GM20000 (cell line): ENCODE measurements around the gene CCER1.
"Not testable (repeated sequence)": the region's sequence is repeated elsewhere in the genome, so short reads cannot be mapped to it uniquely, and the experiment has no call there.

Source experiments
- DNase-seq: peaks from one replicate; pipeline ENCODE4 v3.0.0; 2012; ENCODE audit warnings: low spot score
- TF ChIP-seq, protein P1 (sequence below): IDR thresholded peaks from 2 replicates; pipeline ENCODE4 v1.5.1; 2012; ENCODE audit warnings: mild to moderate bottlenecking, control low read depth; ENCODE audit errors: extremely low read depth, missing control alignments

Gene CCER1

DNA sequence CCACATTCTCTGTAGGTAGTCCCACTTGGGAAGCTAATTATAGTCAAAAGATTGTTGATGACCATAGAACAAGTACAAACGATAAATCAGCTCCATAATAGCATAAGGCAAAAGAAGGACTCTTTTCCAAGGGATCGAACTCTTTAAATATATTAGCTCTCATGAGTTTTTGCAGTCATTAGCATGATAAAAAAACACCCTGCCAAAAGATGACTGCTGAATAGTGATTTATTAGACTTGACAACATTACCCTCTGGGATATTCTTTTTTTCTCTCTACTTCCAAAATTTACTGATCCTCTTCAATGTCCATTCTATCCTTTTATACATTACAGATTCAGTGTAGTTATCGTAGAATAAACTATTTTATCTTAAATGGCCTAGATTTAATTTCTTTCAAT is 35.6 kb upstream of the CCER1 start:
- no peak for DNase-seq
- TF ChIP-seq, protein P1, sequence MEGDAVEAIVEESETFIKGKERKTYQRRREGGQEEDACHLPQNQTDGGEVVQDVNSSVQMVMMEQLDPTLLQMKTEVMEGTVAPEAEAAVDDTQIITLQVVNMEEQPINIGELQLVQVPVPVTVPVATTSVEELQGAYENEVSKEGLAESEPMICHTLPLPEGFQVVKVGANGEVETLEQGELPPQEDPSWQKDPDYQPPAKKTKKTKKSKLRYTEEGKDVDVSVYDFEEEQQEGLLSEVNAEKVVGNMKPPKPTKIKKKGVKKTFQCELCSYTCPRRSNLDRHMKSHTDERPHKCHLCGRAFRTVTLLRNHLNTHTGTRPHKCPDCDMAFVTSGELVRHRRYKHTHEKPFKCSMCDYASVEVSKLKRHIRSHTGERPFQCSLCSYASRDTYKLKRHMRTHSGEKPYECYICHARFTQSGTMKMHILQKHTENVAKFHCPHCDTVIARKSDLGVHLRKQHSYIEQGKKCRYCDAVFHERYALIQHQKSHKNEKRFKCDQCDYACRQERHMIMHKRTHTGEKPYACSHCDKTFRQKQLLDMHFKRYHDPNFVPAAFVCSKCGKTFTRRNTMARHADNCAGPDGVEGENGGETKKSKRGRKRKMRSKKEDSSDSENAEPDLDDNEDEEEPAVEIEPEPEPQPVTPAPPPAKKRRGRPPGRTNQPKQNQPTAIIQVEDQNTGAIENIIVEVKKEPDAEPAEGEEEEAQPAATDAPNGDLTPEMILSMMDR, result no peak

DNA sequence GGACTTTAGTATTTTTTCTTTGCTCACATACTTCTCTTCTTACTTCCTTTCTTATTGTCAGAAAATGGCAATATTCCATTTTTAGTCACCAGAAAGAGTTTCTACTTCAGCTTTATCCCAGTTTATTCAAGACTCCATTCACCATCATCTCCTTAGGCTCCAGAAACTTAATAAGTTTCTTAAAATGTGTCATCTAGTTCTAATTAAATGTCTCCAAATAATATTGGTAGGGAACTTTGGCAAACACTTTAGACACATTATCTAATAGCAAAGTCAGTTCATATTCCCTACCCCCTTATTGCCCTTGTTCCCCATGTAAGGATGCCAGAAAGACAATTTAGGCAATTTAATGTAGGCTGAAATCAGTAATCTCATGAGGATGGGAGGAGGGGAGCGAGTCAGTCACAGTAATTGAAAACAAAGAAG is 34.7 kb upstream of the CCER1 start:
- TF ChIP-seq, protein P1, result no peak
- DNase-seq, result no peak

DNA sequence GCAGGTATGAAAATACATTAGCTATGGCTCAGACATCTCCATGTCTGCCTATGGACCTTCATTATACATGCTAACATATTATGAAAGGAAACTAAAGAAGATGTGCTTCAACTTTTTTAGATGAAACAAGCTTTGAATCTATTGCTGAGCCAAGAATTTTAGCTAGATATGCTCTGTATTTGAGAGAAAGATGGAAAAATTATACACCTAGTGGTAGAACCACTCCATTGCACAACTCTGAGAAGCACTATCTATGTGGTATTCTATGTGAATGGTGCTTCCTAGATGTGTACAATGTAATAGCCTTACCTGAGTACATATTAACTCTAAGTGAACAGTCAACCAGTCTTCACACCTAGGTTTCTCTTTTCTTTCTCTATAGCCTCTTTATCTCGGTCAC is 32.5 kb upstream of the CCER1 start:
- DNase-seq, result no peak
- TF ChIP-seq, protein P1, result no peak

DNA sequence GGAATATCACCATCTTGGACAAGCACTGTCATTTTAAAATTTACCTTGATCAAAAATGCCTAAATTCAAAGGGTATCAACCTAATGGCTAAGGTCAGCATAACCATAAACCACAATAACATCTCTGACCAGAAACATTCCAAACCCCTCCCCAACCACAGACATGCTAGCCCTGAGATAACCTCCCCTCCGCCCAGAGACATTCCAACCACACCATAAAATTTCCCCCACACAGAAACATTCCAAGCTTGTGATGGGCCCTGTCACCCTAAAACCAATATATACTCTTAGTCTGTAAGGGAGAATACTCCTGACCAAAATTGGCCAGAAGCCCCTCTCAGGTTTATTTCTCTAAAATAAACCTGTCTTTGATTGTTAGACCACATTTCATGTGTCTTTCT is 32.1 kb upstream of the CCER1 start:
- TF ChIP-seq, protein P1, result no peak
- no peak for DNase-seq

DNA sequence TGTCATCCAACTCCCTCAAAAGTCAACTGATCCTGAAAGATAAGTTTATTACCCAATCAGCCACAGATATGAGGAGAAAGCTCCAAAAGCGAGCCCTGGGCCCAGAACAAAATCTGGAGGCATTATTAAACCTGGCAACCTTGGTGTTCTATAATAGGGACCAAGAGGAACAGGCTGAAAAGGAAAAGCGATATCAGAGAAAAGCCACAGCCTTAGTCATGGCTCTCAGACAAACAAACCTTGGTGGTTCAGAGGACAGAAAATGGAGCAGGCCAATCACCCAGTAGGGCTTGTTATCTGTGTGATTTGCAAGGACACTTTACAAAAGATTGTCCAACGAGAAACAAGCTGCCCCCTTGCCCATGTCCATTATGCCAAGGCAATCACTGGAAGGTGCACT is 30.4 kb upstream of the CCER1 start:
- DNase-seq, result not testable (repeated sequence)

DNA sequence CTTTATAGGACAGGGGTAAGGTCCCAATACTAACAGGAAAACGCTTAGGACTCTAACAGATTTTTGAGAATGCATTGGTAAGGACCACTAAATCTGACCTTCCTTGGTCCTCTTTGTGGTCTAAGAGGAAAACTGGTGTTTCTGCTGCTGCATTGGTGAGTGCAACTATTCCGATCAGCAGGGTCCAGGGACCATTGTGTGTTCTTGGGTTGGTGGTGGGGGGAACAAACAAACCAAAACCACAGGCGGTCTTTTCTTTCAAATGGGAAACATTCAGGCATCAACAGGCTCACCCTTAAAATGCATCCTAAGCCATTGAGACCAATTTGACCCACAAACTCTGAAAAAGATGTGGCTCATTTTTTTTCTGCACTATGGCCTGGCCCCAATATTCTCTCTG is 29.1 kb upstream of the CCER1 start:
- TF ChIP-seq, protein P1, result no peak
- no peak for DNase-seq

DNA sequence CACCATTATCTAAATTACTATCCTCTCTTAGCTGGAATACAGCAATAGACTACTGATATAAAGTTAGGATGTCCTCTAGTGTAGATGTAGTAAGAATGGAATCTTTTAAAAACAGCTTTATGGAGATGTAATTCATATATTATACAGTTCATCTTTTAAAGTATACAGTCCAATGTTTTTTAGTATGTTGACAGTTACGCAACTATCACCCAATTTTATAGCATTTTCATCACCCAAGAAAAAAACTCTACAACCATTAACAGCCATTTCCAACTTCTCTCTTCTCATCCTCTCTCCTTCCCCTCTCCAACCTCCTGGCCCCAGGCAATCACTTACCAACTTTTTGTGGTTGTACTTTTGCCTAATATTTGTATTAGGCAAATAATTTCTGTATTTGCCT is 27.2 kb upstream of the CCER1 start:
- TF ChIP-seq, protein P1, result no peak
- no peak for DNase-seq

DNA sequence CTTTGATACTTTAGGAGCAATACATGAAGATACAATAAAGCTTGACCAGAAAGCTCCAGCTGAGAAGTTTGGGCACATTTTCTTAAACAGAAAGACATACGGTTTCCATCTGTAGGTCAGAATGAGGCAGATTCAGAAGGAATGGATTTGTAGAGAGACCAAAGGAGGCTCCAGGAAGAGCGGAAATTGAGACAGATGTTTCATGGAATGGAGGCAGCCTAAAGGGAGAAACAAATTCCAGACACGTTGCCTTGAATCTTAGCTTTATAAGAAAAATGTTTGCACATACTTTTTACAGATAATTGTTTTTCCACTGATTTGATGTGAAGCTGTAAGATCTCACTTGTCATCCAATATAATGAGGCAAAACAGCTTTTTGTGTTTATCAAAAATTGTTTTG is 25.0 kb upstream of the CCER1 start:
- no peak for DNase-seq
- TF ChIP-seq, protein P1, result no peak
